Activated T-cell treated with anti-CD3 and anti-CD28 coated beads, Interleukin-2, amount 50 U/mL, for 72 hours (primary cell): ENCODE measurements around the gene MAJIN. TPM values are rescaled to one million over a fixed set of nuclear protein-coding genes. Genes with fewer than 3 reads are reported as not detected.
A peak's percentile ranks its signal among the peaks of the same experiment; 100 is the strongest.
"Not testable (repeated sequence)": the region's sequence is repeated elsewhere in the genome, so short reads cannot be mapped to it uniquely, and the experiment has no call there.

Experiments
- ATAC-seq, 2 donors: fragments of 150-1000 bp; cut with Tn5 transposase; replicated peaks in 1 of 2; 2 replicates each; pipeline ENCODE4 v1.10.0; 2021; ENCODE audit warnings: moderate library complexity in 2 of 2, mild to moderate bottlenecking in 1 of 2
- DNase-seq, 2 donors: peaks; one replicate each; pipeline ENCODE4 v3.0.0; 2021 to 2022; ENCODE audit warnings: mixed read lengths in 1 of 2
- H3K27ac Mint-ChIP-seq: one replicate; pipeline ENCODE4 v1.8.0; 2022; ENCODE audit warnings: mild to moderate bottlenecking, moderate library complexity, mixed read lengths
- H3K27me3 Mint-ChIP-seq: one replicate; pipeline ENCODE4 v1.8.0; 2022; ENCODE audit warnings: low read depth, mixed read lengths
- H3K36me3 Mint-ChIP-seq, 2 donors: one replicate each; pipeline ENCODE4 v1.8.0; 2022; ENCODE audit warnings: mixed read lengths in 2 of 2, mild to moderate bottlenecking in 1 of 2; ENCODE audit not compliant: insufficient read depth in 2 of 2
- H3K4me1 Mint-ChIP-seq: one replicate; pipeline ENCODE4 v1.8.0; 2022; ENCODE audit warnings: low read depth, mixed read lengths
- H3K4me3 Mint-ChIP-seq, 2 donors: one replicate each; pipeline ENCODE4 v1.8.0; 2022; ENCODE audit warnings: mild to moderate bottlenecking in 2 of 2, mixed read lengths in 2 of 2, moderate library complexity in 2 of 2
- H3K9me3 Mint-ChIP-seq, 2 donors: one replicate each; pipeline ENCODE4 v1.8.0; 2022; ENCODE audit warnings: mixed read lengths in 2 of 2
- total RNA-seq, 2 donors: library from RNA; stranded (reverse); gene quantifications; one replicate each; pipeline ENCODE4 v1.2.3, GENCODE V29; 2022

The MAJIN gene
- 1 to 10 TPM; 1.7 to 2.7 TPM for total RNA-seq

DNA sequence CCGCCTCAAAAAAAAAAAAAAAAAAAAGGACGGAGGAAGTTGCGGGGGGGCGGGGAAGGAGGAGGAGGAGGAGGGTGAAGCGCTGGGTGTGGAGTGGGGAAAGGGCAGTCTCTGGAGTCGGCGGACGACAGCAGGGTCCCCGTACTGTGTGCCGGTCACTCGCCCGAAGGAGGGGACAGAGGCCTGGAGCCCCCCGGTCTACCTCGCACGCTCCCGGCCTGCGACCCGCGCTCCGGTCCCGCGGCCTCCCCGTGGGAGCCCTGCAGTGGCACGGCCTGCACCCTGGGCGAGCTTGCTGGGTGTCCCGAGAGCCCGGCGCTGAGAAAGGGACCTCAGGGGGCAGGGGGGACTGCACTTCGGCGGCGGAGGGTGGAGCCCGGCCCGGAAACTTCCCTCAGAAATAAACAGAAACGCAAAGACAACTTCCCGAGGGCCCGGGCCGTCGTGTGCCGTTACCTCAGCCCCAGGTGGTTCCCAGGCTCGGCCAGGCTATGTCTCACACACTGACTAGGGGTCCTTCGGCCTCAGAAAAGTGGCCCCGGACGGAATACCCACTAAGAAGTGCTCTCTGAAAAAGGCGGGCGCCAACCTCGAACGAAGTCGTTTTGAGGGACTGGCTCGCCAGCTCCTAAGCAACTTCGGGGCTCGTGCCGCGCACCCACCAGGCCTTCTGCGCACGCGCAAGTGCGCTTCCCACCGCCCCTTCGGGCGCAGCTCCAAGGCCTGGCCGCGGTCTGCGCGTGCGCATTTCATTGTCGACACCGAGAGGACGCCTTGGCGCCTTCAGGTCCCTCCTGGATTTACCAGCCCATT lies at the start of gene MAJIN:
TSS of gene MAJIN (minus strand) at position 688 of the 813 bp plus-strand sequence. CDS start 12,703 bp downstream, outside the sequence.
- H3K36me3 Mint-ChIP-seq, result no peaks in the 10 kb centered on the region
- peak; percentile 45 to 47 for ATAC-seq

GRCh38 chr11:65021509-65021908 lies 49.6 kb upstream of the MAJIN start:
- Mint-ChIP-seq H3K9me3 (no peaks in the 10 kb centered on the region), H3K4me3 (no peak overlapping the region), H3K4me1 (peaks cover 6% of the 10 kb centered on the region), H3K27me3 (no peaks in the 10 kb centered on the region), H3K27ac (no peak overlapping the region), H3K36me3 (peaks cover 0 to 8% of the 10 kb centered on the region in 2 donors)
- DNase-seq (no peak), ATAC-seq (no peak)

More for the DNA sequence above, at the start of gene MAJIN:
- Mint-ChIP-seq H3K9me3 (peaks cover 2% of the 10 kb centered on the region in 2 donors), H3K27me3 (no peaks in the 10 kb centered on the region), H3K4me3 (peak within 1 kb of the TSS; percentile 76 to 81), H3K27ac (peak within 1 kb of the TSS; percentile 78), H3K4me1 (peaks cover 61% of the 10 kb centered on the region)
- peak; percentile 90 to 93 for DNase-seq

GRCh38 chr11:65021003-65021402 lies 49.1 kb upstream of the MAJIN start:
- H3K9me3 Mint-ChIP-seq, result no peaks in the 10 kb centered on the region
- no peak overlapping the region for H3K4me3 Mint-ChIP-seq
- H3K4me1 Mint-ChIP-seq, result peaks cover 11% of the 10 kb centered on the region
- peaks cover 0 to 11% of the 10 kb centered on the region in 2 donors for H3K36me3 Mint-ChIP-seq
- H3K27ac Mint-ChIP-seq, result no peak overlapping the region
- no peak for ATAC-seq
- no peak for DNase-seq
- H3K27me3 Mint-ChIP-seq, result no peaks in the 10 kb centered on the region

- no peaks in the 10 kb centered on the region for H3K9me3 Mint-ChIP-seq
- DNase-seq (no peak), ATAC-seq (no peak)
- no peak overlapping the region for H3K4me3 Mint-ChIP-seq
- H3K27me3 Mint-ChIP-seq, result no peaks in the 10 kb centered on the region
- peaks cover 20% of the 10 kb centered on the region for H3K4me1 Mint-ChIP-seq
- peaks cover 0 to 11% of the 10 kb centered on the region in 2 donors for H3K36me3 Mint-ChIP-seq
- H3K27ac Mint-ChIP-seq, result no peak overlapping the region
These were observed 47.9 kb upstream of the MAJIN start for GRCh38 chr11:65019824-65020223.

DNA sequence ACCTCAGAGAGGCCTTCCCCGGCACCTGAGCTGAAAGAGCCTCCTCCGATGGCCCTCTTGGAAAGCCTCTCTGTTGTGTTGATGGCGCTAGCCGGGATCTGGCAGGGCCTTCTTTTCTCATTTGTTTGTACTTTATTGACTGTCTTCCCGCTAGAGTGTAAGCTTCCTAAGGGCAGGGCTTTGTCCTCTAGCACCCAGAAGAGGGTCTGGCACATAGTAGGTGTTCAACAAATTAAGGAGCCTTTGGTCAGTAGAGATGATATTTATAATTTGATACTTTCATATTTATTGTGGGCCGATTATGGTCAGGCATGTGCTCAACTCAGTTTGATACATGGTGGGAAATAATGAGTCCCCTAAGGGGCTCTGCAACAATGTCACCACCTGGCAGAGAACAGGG lies 46.0 kb upstream of the MAJIN start:
- ATAC-seq, result no peak
- peaks cover 0 to 11% of the 10 kb centered on the region in 2 donors for H3K36me3 Mint-ChIP-seq

DNA sequence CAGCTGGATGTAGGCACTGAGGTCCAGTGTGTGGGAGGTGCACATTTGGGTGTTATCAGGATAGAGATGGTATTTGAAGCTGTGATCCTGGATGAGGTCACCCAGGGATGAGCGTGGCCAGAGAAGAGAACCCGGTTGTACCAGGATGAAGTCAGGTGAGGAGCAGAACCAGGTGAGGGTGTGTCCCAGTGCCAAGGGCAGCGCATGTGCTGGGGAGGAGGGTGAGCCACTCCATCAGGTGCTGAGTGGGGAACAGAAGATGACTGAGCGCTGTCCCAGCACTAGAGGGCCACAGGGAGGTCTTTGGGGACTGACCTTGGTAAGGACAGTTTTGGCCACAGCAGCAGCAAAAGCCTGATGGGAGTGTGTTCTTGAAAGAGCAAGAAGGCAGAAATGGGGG lies 44.8 kb upstream of the MAJIN start:
- H3K4me1 Mint-ChIP-seq, result peaks cover 31% of the 10 kb centered on the region
- no peak for ATAC-seq

More for the DNA sequence above, 46.0 kb upstream of the MAJIN start:
- DNase-seq, result no peak
- Mint-ChIP-seq H3K4me3 (no peak overlapping the region), H3K27ac (no peak overlapping the region), H3K27me3 (no peaks in the 10 kb centered on the region), H3K4me1 (peaks cover 29% of the 10 kb centered on the region), H3K9me3 (no peaks in the 10 kb centered on the region)

GRCh38 chr11:65014726-65015227 lies 42.9 kb upstream of the MAJIN start:
- peak overlapping the region; percentile 81 for H3K27ac Mint-ChIP-seq
- H3K27me3 Mint-ChIP-seq, result no peaks in the 10 kb centered on the region
- H3K36me3 Mint-ChIP-seq, result peaks cover 0 to 11% of the 10 kb centered on the region in 2 donors
- H3K4me3 Mint-ChIP-seq, result peak overlapping the region; percentile 90 to 93
- H3K4me1 Mint-ChIP-seq, result peaks cover 31% of the 10 kb centered on the region
- ATAC-seq, result no peak
- no peaks in the 10 kb centered on the region for H3K9me3 Mint-ChIP-seq
- no peak for DNase-seq

More for the DNA sequence above, 44.8 kb upstream of the MAJIN start:
- no peak for DNase-seq
- H3K4me3 Mint-ChIP-seq, result no peak overlapping the region
- H3K9me3 Mint-ChIP-seq, result no peaks in the 10 kb centered on the region
- no peak overlapping the region for H3K27ac Mint-ChIP-seq
- H3K36me3 Mint-ChIP-seq, result peaks cover 0 to 11% of the 10 kb centered on the region in 2 donors
- no peaks in the 10 kb centered on the region for H3K27me3 Mint-ChIP-seq

- peak within 1 kb of the TSS; percentile 93 to 97 for H3K4me3 Mint-ChIP-seq
- H3K27me3 Mint-ChIP-seq, result no peaks in the 10 kb centered on the region
- H3K4me1 Mint-ChIP-seq, result peaks cover 31% of the 10 kb centered on the region
- H3K36me3 Mint-ChIP-seq, result peaks cover 0 to 9% of the 10 kb centered on the region in 2 donors
- no peaks in the 10 kb centered on the region for H3K9me3 Mint-ChIP-seq
- ATAC-seq, result peak; percentile 82
- DNase-seq, result peak; percentile 90 to 94
- peak within 1 kb of the TSS; percentile 97 for H3K27ac Mint-ChIP-seq
These were observed 42.2 kb upstream of the MAJIN start, which contains the start of gene ARL2 for GRCh38 chr11:65013888-65014725. ARL2 (plus strand) TSS chr11:65014160; CDS start chr11:65014208, 48 bp downstream.

DNA sequence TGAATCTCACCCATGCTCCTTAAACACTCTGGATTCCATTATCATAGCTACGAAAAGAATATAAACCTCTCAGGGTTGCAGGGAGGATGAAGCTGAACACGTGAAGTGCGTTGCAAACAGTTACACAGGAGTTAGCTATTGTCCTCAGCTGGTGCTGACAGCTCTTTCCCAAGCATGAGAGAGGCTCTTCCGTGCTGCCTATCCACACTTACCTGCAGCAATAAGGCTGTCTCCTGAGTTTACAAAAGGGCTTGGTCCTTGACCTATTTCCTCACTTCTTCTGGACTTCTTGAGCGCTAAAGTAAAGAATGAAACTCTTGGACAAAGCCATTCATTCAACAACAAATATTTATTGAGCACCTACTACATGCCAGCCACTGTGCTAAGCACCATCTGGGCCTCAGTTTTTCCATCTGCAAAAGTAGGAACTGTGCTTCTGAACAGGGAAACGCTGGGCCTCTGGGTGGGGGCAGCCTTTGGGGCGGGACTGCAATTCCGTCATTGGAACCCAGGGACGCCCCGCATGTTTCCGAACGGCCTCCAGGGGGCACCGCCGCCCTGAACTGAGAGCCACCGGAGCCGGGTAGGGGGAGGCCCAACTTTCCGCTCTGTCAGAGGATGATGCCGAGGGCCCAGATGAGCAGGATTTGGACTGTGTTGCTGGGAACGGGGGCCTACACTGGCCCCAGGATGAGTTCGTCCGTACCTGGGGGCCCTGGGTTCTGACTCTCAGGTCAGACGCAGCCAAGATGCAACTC lies 41.4 kb upstream of the MAJIN start:
- Mint-ChIP-seq H3K27me3 (no peaks in the 10 kb centered on the region), H3K9me3 (no peaks in the 10 kb centered on the region), H3K4me3 (peak overlapping the region; percentile 93 to 97), H3K36me3 (peaks cover 0 to 8% of the 10 kb centered on the region in 2 donors), H3K4me1 (peaks cover 31% of the 10 kb centered on the region), H3K27ac (peak overlapping the region; percentile 97)
- ATAC-seq (peak; percentile 83 to 86), DNase-seq (peak; percentile 93)

DNA sequence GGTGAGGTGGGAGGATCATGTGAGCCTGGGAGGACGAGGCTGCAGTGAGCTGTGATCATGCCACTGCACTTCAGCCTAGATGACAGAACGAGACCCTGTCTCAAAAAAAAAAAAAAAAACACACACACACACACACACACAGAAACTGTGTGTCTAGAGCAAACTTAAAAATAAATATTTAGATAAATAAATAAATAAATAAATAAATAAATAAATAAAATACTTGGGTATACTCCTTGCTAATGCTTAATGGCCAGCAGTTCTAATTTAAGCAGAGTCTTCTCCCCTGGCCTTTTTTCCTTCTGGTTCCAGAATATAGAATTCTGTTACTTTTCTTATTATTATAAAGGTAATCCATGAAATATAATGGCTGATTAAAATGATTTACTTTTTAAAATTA lies 37.0 kb upstream of the MAJIN start:
- no peak for ATAC-seq
- Mint-ChIP-seq H3K36me3 (no peaks in the 10 kb centered on the region), H3K4me3 (no peak overlapping the region), H3K27me3 (no peaks in the 10 kb centered on the region), H3K27ac (no peak overlapping the region), H3K9me3 (no peaks in the 10 kb centered on the region), H3K4me1 (peaks cover 9% of the 10 kb centered on the region)
- no peak for DNase-seq

DNA sequence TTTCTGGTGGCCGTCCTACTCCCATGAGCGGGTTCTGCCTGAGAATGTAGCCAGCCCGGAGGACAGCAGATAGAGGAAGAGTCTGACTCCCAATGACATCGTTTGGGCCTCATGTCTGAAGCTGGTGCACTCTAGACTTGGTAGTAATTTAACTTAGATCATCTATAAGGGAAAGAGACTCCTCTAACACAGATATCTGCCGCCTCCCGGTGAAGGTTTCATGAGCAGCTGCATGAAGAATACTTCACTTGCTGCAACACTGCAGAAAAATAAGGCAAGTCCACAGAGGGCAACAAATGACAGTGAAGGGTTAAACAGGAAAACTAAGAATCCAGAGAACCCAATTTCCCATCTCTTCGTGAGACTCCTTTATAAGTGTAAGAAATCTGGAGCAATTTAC lies 36.1 kb upstream of the MAJIN start:
- H3K27ac Mint-ChIP-seq, result no peak overlapping the region
- no peak for ATAC-seq

GRCh38 chr11:65003968-65004367 lies 32.1 kb upstream of the MAJIN start:
- H3K4me3 Mint-ChIP-seq, DNase-seq, H3K4me1 Mint-ChIP-seq, H3K9me3 Mint-ChIP-seq, H3K27ac Mint-ChIP-seq, ATAC-seq, H3K27me3 Mint-ChIP-seq, H3K36me3 Mint-ChIP-seq: not testable (repeated sequence)

More for the DNA sequence above, 36.1 kb upstream of the MAJIN start:
- no peak overlapping the region for H3K4me3 Mint-ChIP-seq
- H3K9me3 Mint-ChIP-seq, result no peaks in the 10 kb centered on the region
- no peaks in the 10 kb centered on the region for H3K36me3 Mint-ChIP-seq
- no peaks in the 10 kb centered on the region for H3K27me3 Mint-ChIP-seq
- DNase-seq, result no peak
- peaks cover 3% of the 10 kb centered on the region for H3K4me1 Mint-ChIP-seq
